HG03064 (cell line): Measurements from ENCODE around the gene CYB561.

Experiments used
- ATAC-seq: cut with Tn5 transposase; IDR thresholded peaks from one replicate; pipeline ENCODE4 v1.9.1; 2021; ENCODE audit warnings: low read depth; ENCODE audit not compliant: unreplicated experiment

Gene CYB561

DNA sequence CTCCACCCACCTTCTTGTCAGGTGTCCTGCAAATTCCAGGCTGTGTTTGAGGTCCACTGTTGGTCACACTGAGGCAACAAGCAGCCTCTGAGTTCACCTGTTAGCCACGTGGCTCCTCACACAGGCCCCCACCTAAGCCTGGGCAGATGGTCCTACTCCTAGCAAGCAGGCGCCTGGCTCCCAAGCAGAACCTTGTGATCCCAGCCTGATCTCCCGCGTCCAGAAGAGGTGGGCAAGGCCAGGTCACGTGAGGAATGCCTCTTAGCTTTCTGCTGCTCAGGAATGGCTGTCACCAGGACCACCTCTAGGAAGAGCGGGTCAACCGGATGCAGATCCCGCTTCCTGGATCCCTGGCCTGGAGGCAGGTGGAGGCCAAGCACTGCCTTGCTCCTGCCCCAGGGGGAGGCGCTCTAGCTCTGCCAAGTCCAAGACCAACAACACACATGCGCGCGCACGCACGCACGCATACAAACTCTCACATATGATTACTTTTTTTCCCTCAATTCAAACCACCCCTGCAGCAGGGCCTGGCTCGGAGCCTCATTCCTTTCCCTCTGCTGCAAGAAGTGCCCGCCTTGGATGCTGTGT, 9.5 kb downstream of the CYB561 start:
- no peak for ATAC-seq

DNA sequence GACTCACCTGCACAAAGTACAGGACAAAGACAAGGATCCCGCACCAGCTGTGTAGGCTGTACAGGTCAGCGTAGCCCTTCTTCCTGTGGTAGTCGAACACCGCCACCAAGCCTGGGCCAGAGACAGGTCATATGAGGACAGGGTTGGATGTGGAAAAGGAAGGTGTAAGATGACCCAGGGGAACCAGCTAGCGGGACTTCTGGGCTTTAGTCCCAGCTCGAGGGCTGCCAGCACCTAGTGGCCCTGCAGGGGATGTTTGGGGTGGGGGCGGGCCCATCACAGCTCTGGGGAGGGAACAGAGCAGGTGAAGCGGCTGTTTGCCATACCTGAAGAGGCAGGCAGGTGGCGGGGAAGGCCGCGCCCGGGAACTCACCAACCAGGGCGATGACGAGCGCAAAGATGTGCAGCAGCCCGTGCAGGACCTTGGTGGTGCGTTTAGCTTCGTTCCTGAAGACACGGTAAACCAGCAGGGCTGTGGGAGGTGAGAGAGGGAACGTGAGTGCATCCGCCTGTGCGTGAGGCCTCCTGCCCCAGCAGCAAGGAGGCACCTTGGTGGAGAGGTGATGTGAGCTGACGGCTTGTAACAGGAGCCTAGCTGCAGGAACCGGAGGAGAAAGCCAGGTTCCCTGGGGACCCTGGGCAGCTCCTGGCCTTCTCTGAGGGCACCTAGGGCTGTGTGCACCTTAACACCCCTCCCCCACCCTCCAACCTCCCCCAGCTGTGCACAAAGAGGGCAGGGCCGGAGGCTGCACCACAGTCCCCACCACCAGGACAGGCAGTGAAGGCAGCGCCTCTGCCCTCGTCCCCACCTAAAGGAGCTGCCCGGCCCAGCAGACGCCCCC, 10.2 kb downstream of the CYB561 start:
- ATAC-seq = no peak

DNA sequence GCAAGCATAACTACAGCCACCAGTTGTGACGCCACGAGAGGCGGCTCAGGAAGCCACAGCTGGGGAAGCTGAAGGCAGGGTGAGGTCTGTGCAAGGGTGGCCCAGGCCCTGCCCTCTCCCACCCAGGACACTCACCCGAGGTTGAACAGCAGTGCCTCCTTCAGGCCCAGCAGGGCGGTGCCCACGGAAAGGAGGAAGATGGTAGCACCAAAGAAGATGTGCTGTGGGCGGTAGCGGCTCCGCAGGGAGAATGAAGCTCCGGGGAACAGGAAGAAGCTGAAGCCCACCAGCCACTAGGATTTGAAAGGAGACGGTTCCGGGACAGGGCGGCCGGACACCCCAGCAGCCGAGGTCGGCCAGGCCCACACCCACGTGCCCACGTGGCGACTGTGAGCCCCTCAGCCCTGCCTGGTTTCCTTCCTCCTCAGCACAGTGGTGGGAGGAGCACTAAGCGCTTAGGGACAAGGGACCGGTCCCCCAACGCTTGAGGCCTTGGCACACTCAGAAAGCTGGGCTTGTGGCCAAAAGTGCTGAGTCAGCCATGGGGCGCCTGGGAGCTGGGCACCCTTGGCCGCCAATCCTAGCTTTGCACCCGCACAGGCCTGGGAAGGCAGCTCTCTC, 11.0 kb downstream of the CYB561 start:
- no peak for ATAC-seq

DNA sequence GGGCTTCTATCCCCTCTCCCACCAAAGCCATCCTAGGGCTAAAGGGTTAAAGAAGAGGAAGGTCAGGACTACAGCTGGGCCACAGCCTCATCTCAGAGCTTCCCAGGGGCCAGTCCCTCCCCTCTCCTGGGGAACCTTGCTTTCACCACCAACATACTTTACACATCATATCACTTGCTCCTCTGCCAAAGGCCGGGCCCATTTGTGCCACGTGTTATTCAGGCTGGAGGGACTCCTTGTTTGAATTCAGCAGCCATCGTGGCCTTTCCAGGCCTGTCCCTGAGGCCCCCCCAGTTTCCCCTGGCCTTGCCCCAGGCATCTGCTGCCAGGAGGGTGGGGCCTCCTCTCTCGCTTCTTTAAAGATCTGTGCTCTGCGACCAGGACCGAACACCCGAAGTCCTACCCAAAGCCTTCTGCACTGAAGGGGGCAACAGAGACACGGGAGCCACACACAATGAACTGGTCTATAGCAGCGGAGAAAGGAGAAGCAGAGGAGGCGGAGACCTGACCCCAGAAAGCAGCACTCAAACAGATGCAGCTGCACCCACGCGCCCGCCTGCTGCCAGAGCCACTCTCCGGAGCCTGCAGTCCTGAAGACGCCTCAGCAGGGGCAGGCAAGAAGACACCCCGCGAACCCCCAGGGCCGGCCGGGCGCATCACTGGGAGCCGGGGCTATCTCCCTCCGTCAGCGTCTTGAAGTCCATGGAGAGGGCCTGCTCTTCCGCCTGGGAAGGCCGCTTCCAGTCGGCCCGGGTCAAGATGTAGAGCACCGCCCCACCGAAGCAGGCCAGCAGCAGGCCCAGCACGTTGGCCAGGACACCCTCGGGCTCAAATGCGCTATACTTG, 12.1 kb downstream of the CYB561 start:
- no peak for ATAC-seq

DNA sequence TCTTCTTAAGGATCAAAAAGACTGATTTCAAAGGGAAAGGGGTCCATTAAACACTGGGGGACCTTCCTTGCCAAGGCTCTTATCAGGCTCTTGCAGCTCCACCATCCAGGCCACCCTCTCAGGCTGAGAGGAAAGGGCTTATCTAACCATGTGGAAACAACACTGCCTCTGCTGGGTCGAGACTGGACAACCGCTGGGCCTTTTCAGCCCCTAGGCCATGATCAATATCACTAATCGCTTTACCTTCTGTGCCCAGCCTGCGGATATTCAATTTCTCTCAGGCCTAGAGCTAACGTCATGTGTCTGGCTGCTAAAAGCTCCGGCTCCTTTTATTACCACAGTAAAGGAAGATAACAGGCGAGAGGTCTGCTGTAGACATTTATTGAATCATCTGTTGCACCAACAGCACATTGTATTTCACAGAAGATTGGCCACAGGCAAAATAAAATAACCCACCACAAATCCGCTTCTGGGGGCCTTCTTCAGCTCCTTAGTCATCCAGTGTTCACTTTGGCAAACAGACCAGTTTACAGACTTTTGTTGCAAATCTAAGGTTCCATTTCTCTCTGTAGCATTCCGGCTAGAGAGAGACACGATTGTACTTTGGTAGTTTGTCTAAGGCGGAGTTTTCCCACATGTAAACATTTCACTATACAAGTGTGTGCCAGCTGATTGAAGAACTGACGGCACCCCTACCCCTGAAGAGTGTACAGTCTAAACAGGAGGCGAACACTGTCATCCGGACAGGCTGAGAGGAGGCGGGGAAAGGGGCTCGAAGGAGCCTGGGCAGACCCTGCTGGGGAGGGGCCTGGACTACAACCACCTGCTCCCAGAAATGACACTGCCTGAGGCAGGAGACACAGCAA, 13.9 kb downstream of the CYB561 start:
- no peak for ATAC-seq

DNA sequence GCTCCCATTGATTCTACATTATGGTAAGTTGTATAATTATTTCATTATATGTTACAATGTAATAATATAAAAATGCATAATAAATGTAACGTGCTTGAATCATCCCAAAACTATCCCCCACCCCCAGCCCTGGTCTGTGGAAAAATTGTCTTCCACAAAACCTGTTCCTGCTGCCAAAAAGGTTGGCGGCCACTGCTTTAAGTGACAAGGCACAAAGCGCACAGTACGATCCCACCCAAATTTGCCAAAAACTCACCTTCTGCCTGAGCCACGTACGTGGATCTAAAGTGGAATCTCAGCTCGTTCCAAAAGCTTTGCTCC, 14.5 kb downstream of the CYB561 start:
- ATAC-seq = no peak

DNA sequence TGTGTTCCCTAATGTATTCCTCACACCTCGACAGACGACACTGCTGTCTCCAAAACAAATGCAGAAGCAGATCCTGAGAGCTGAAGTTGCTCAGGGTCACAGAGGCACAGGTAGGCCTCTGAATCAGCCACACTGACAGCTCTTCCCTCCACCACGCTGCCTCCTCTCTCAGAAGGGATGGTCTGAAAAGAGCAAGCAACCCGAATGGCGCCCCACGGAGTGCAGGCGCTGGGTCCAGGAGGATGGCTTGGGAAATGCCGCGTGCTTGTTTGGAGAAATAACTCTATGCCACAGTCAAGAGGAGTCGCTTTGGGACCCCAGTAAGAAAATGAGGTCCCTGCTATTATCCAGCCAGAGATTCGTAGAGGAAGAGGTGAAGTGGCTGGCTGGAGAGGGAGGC, 15.9 kb downstream of the CYB561 start:
- ATAC-seq = no peak

DNA sequence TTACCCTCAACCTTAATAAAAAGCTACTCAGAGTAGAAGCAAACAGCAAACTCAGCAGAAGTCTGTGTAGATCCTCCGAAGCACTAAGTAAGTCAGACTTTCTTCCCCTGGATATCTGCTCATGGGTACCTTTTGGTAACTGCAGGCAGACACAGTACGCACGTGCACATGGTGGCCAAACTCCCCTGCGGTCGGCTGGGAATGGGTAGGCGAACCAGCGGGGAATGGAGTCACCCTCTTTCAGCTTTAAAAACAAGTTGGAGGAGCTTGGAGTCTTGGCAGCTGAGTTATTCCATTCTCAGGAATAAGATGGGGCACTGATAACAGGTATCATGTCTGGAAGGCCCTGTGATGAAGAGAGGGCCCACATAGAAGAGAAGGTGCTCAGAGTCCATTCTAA, 16.3 kb downstream of the CYB561 start:
- no peak for ATAC-seq

DNA sequence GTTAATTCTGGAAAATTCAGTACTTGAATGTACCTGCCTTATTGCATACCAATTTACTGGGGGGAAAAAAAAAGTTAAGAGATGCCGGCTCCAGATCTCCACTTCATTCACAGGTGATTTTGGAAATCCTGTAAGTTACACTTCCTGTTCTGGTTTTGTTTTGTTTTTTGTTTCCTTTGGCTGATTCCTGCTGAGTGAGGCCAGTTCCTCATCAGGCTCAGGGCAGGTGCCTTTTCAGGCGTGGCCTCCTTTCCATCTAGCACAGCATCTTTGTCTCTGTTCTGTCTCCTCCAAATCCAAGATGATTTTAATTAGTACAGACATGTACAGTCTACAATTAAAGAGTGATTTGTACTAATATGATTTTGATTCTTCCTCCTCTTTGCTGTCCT, 19.2 kb downstream of the CYB561 start:
- no peak for ATAC-seq

DNA sequence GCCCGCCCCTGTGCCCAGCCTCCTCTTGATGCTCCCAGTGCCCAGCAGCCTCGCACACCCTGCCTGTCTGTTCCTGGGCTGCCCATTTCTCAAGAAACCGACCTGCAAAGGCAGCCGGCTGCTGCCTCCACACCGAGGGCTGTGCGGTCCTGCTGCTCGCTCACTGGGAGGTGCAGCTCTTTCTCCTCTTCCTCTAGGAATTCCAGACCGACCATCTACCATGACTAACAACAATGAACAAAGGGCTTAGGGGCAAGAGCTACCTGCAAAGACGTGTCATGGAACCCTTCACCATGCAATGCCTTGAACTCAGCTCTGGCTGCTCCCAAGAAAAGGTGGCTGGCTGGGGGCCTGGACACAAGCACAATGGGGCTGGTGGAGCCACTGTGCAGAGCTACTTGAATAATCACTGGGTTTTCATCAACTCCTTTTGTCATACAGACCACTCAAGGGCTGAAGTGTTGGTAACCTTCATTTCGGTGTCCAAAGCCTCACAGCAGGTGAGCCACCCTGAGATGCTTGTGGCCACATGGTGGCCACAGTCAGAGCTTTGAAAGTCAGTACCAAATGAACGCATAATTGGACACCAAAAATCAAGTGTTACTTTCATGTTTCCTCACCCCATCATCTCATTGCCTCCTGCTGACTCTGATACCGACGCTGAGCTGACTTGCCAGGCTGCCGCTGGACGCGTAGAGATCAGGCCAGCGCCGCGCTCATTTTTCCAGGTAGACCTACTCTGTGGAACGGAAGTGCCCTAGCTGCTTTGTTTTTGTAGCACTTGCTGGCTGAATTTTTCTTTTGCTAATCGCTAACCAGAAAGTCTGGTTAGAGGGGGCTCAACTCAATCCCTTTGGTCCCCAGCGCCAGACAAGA, 19.8 kb downstream of the CYB561 start:
- ATAC-seq = no peak

DNA sequence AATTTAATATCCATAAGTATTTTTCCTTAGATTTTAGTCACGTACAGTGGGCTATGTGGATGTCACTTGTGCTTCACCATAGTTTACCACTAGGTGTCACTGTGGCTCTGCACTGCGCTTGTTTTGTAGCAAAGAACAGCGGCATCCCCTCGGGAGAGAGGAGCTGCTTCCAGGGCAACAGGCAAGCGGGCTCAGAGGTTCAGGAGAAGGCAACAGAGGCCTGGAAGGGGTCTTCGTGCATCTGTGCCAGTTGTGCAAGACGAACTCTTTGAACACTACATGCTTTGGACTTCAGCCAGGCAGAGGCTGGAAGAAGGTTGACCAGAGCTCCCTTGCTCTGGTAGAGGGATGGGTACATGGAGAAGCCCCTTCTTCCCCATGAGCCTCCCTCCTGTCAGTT, 20.6 kb downstream of the CYB561 start:
- no peak for ATAC-seq

DNA sequence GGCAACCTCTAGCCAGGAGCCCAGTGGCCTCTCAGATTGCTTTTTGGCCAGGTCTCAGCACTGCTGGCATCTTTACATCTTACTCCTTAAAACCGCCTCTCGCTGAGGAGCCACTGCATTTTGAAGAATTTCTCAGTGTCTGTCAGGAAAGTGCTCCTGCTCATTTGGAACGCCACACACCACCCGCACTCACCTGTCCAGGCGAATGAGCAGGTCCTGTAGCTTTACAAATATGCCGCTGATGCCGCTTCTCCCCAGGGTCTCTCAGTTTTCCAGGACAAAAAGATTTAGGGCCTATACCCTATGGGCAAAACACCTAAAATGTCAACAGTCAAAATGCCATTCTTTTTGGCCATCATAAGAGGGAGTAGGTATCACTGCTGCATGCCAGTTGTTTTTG, 22.1 kb downstream of the CYB561 start:
- ATAC-seq = no peak

DNA sequence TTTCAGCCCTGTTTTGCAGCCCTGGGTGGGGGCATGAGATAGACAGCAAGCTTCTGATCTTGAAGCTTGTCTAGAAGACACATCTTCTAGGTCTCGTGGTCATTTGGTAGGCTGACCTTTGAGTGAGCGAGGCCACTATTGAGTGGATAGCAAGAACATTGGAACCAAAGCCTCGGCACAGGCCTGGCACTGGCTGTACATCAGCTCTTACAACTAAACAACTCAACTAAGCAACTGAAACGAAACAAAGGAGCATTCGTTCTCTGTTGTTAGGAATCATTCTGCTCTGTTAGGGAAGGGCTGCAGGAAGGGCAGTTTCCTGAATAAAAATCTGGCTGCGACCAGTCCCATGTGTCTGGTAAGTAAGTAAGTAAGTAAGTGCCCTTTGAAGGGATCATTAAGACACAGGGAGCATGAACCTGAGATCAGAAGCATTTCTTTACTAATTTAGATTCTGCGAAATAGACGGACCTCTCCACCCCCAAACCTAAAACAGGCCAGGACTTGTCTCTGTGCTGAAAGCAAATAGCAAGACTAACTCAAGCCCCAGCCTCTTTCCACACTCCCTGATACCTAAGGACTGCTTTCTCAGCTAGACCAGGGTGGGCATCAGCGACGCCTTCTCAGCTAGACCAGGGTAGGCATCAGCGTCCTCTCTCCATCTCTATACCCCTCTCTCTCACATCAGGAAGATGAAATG, 22.7 kb downstream of the CYB561 start:
- no peak for ATAC-seq

DNA sequence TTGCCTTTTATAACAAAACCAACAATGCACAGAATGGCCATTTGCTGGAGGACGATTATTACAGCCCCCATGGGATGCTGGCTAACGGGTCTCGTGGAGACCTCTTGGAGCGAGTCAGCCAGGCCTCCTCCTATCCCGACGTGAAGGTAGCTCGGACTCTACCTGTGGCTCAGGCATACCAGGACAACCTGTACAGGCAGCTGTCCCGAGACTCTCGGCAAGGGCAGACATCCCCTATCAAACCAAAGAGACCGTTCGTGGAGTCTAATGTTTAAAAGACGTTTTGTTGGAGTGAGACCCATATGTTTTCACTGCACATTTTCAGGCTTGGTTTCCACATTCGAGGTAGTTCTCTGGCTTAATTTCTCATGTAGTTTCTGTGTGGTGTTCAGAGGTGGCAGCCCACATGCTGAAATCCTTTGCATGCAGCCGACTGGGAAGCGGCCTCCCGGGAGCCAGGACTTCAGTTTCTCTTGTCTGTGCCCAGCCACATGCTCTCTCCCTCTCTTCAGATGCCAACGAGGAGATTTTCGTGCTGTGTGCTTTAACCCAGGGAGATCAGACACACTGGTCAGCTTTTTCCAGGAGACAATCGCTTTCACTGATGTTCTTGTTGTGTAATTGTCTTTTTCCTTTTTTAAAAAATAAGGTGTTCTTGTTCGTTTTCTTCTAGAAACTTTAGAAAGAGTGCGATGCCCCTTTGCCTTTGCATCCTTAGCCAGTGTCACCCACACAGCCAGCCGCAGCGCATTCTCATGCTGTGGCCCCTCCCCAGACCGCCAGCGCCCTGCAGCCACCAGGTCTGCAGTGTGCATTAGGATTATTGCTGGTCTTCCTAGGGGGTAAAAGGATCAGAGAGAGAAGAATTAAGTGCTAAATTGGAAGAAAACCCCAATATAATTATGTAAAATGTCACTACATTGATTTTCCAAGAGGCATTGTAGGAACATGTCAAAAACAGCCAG, 24.1 kb downstream of the CYB561 start:
- ATAC-seq = no peak

DNA sequence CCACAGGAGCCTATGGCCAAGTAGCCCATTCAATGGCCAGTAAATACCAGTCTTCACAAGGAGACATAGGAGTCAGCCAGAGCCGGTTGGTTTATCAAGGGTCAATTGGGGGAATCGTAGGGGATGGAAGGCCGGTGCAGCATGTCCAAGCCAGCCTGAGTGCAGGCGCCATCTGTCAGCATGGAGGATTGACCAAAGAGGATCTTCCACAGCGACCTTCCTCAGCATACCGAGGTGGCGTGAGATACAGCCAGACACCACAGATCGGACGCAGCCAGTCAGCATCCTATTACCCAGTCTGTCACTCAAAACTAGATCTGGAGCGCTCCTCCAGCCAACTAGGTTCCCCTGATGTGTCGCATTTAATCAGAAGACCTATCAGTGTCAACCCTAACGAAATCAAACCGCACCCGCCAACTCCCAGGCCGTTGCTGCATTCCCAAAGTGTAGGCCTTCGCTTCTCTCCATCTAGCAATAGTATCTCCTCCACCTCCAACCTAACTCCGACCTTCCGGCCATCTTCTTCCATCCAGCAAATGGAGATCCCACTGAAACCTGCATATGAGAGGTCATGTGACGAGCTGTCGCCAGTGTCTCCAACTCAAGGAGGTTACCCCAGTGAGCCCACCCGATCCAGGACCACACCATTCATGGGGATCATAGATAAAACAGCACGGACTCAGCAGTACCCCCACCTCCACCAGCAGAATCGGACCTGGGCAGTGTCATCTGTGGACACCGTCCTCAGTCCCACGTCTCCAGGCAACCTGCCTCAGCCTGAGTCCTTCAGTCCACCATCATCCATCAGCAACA, 25.0 kb downstream of the CYB561 start:
- no peak for ATAC-seq

DNA sequence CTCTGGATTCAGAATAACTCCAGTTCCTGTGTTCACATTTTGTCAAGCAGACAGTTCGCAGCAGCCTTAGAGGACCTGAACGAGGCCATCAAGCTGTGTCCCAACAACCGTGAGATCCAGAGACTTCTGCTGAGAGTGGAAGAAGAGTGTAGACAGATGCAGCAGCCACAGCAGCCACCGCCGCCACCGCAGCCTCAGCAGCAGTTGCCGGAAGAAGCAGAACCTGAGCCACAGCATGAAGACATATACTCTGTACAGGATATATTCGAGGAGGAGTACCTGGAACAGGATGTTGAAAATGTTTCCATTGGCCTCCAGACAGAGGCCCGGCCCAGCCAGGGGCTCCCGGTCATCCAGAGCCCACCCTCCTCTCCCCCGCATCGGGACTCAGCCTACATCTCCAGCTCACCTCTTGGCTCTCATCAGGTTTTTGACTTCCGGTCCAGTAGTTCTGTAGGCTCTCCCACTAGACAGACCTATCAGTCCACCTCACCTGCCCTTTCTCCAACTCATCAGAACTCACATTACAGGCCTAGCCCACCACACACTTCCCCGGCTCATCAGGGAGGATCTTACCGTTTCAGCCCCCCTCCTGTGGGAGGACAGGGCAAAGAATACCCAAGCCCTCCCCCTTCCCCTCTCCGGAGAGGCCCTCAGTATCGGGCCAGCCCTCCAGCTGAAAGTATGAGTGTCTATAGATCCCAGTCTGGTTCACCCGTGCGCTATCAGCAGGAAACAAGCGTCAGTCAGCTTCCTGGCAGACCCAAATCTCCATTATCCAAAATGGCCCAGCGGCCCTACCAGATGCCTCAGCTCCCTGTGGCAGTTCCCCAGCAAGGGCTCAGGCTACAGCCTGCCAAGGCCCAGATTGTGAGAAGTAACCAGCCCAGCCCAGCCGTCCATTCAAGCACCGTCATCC, 25.9 kb downstream of the CYB561 start:
- ATAC-seq = no peak
